Islet precursor cell (in vitro differentiated cells): ENCODE results near the gene FBXO47.
"Not testable (repeated sequence)": the region's sequence is repeated elsewhere in the genome, so short reads cannot be mapped to it uniquely, and the experiment has no call there.

Experiments used
- DNase-seq: peaks from one replicate; pipeline ENCODE4 v3.0.0-alpha.2; 2018

Gene FBXO47

GRCh38 chr17:38978180-38978579 lies 11.0 kb upstream of the FBXO47 start:
- DNase-seq = no peak

GRCh38 chr17:38976187-38976551 lies 9.0 kb upstream of the FBXO47 start:
- DNase-seq = not testable (repeated sequence)

- DNase-seq = peak; percentile 27
These were observed 3.6 kb upstream of the FBXO47 start for GRCh38 chr17:38970804-38971203.

- peak; percentile 19 for DNase-seq
These were observed 2.9 kb upstream of the FBXO47 start for GRCh38 chr17:38970128-38970527.

GRCh38 chr17:38969281-38969680 lies 2.1 kb upstream of the FBXO47 start:
- peak; percentile 19 for DNase-seq

- no peak for DNase-seq
These were observed 5.8 kb downstream of the FBXO47 start for GRCh38 chr17:38961413-38961812.

- no peak for DNase-seq
These were observed 6.8 kb downstream of the FBXO47 start for GRCh38 chr17:38960402-38960801.

- DNase-seq = no peak
These were observed 7.7 kb downstream of the FBXO47 start for GRCh38 chr17:38959508-38959907.

GRCh38 chr17:38958756-38959155 lies 8.4 kb downstream of the FBXO47 start:
- no peak for DNase-seq

GRCh38 chr17:38958326-38958725 lies 8.9 kb downstream of the FBXO47 start:
- DNase-seq = no peak

GRCh38 chr17:38953800-38954199 lies 13.4 kb downstream of the FBXO47 start:
- not testable (repeated sequence) for DNase-seq

- no peak for DNase-seq
These were observed 20.0 kb downstream of the FBXO47 start for GRCh38 chr17:38947189-38947588.

GRCh38 chr17:38943607-38944006 lies 23.6 kb downstream of the FBXO47 start:
- no peak for DNase-seq

- no peak for DNase-seq
These were observed 24.4 kb downstream of the FBXO47 start for GRCh38 chr17:38942696-38943334.

- DNase-seq = no peak
These were observed 26.8 kb downstream of the FBXO47 start for GRCh38 chr17:38940404-38940803.

- no peak for DNase-seq
These were observed 27.2 kb downstream of the FBXO47 start for GRCh38 chr17:38939987-38940386.

GRCh38 chr17:38933962-38934361 lies 33.2 kb downstream of the FBXO47 start:
- DNase-seq = not testable (repeated sequence)

GRCh38 chr17:38930782-38931181 lies 36.4 kb downstream of the FBXO47 start:
- not testable (repeated sequence) for DNase-seq

- no peak for DNase-seq
These were observed 40.7 kb downstream of the FBXO47 start for GRCh38 chr17:38926293-38927070.

GRCh38 chr17:38925263-38925995 lies 41.8 kb downstream of the FBXO47 start, which contains the start of gene LASP1NB:
Gene LASP1NB (plus strand): TSS chr17:38925614.
- peak; percentile 72 for DNase-seq

- DNase-seq = peak; percentile 60
These were observed 44.5 kb downstream of the FBXO47 start for GRCh38 chr17:38922538-38923297.

- peak; percentile 57 for DNase-seq
These were observed 45.3 kb downstream of the FBXO47 start for GRCh38 chr17:38921756-38922411.
